Forelimb muscle (tissue), 1 donor: Measurements from ENCODE around the gene PHACTR2. TPM values are rescaled to one million over a fixed set of nuclear protein-coding genes. Genes with fewer than 3 reads are reported as not detected.
"Not testable (repeated sequence)": the region's sequence is repeated elsewhere in the genome, so short reads cannot be mapped to it uniquely, and the experiment has no call there.

ENCODE experiments used
- DNase-seq: peaks from one replicate; pipeline ENCODE4 v3.0.0-alpha.2; 2013; ENCODE audit warnings: low read depth
- polyA plus RNA-seq: library from polyadenylated mRNA; unstranded; fragments of 120-200 nt; gene quantifications from one replicate; pipeline ENCODE4 v1.2.1, GENCODE V29; 2013; ENCODE audit not compliant: insufficient read length

Gene PHACTR2
- polyA plus RNA-seq, 1 donor = 29.7 TPM

- DNase-seq = no peak
These were observed 21.1 kb downstream of the PHACTR2 start for GRCh38 chr6:143698759-143699429.

- DNase-seq = no peak
These were observed 21.7 kb downstream of the PHACTR2 start for GRCh38 chr6:143699430-143699825.

GRCh38 chr6:143700684-143701348 is 23.1 kb downstream of the PHACTR2 start:
- peak; percentile 88 for DNase-seq

- no peak for DNase-seq
These were observed 23.8 kb downstream of the PHACTR2 start for GRCh38 chr6:143701349-143702234.

DNA sequence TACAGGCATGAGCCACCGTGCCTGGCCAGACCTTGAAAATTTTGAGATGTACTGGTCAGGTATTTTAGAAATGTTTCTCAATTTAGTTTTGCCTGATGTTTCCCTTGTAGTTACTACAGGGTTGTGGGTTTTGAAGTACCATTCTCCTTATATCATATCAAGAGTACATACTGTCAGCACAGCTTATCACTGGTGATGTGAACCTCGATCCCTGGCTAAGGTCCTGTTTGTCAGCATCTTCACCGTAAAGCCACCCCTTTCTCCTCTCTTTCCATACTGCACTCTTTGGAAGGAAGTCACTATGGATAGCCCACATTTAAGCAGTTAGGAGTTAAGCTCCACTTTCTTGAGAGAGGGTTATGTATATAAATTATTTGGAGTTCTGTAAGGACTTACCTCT is 27.8 kb downstream of the PHACTR2 start:
- no peak for DNase-seq

GRCh38 chr6:143707697-143708096 is 29.9 kb downstream of the PHACTR2 start:
- DNase-seq = no peak

GRCh38 chr6:143708889-143709288 is 31.1 kb downstream of the PHACTR2 start:
- no peak for DNase-seq

- DNase-seq = no peak
These were observed 33.9 kb downstream of the PHACTR2 start for GRCh38 chr6:143711714-143712113.

DNA sequence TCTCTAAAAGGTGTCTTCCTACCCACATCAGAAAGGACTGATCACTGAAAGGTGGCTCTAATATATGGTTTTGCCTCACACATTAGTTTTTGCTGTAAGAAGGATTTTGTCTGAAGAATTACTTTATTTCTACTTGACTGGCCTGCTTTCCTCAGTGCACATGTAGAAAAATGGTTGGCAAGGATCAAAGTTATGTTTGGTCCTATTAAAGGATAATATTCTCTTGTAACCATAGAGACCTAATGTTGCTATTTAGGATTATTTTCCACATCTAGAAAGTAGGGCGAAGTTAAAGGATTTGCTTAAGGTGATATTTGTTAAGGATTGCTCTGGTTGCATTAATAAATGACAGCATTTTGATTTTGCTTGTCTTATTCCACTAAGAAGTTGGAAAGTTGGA is 40.7 kb downstream of the PHACTR2 start:
- DNase-seq = no peak

DNA sequence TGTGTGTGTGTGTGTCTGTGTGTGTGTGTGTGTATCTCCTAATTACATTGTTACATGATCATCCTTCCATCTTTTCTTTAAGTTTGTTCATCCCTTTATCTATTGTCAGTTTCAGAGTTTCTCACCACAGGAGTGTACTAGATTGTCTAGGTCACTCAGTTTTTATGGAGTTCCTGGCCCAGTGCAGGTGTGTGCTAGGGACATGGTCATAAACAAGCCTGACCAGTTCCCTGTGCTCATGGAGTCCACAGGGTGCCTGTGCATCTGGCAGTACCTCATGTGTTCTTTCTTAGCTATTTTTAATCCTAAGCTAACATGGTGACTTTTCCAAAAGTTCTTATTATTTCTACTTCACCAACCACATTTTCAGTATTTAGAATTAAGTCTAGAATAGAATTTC is 43.9 kb downstream of the PHACTR2 start:
- no peak for DNase-seq

DNA sequence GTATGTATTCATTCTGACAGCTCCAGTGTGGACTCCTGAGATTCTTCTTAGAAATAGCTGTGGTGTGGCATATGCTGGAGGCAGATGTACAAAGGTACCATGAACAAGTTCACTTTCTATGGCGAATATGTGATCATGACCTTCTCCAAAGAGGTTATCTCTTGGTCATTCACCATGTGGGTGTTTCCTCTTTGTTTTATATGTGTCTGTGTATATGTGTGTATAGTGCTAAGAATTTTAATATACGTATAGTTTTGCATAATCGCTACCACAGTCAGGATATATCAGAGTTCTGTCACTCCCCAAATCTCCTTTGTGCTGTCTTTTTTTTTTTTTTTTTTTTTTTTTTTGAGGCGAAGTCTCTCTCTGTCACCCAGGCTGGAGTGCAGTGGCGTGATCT is 47.1 kb downstream of the PHACTR2 start:
- no peak for DNase-seq

DNA sequence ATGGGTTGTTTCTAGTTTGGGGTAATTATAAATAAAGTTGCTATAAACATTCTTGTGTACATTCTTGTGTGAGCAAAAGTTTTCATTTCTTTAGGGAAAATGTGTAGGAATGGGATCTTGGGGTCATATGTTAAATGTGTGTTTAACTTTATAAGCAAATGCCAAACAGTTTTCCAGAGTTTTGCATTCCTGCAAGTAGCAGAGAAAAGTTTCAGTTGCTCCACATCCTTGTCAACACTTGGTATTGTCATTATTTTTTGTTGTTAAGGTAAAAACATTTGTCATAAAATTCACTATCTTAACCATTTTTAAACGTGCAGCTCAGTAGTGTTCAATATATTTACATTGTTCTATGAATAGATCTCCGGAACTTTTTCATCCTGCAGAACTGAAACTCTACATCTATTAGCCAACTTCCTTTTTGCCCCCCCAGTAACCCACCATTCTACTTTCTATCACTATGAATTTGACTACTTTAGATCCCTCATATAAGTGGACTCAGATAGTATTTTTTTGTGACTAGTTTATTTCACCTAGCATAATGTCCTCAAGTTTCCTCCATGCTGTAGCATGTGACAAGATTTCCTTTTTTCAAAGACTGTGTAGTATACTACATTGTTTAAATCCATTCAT is 48.4 kb downstream of the PHACTR2 start:
- DNase-seq = no peak

GRCh38 chr6:143727035-143727434 is 49.3 kb downstream of the PHACTR2 start:
- DNase-seq = no peak

GRCh38 chr6:143731789-143732188 is 54.0 kb downstream of the PHACTR2 start:
- DNase-seq = no peak

GRCh38 chr6:143732536-143732935 is 54.8 kb downstream of the PHACTR2 start:
- no peak for DNase-seq

GRCh38 chr6:143733510-143733909 is 55.7 kb downstream of the PHACTR2 start:
- no peak for DNase-seq

GRCh38 chr6:143734641-143735063 is 56.9 kb downstream of the PHACTR2 start:
- DNase-seq = no peak

- not testable (repeated sequence) for DNase-seq
These were observed 60.4 kb downstream of the PHACTR2 start for GRCh38 chr6:143738072-143738690.

GRCh38 chr6:143739341-143739851 is 61.6 kb downstream of the PHACTR2 start:
- DNase-seq = no peak

DNA sequence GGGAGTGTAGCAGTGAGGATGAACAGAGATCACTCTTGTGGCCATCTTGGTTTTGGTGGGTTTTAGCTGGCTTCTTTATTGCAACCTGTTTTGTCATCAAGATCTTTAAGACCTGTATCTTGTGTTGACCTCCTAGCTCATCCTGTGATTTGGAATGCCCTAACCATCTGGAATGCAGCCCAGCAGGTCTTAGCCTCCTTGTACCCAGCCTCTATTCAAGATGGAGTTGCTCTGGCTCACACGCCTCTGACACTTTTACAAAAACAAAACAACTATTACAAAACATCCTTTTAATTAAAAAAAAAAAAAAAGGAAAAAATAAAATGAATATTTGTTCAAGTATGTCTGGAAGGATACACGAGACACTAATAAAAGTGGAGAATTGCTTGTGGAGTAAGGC is 62.4 kb downstream of the PHACTR2 start:
- no peak for DNase-seq

DNA sequence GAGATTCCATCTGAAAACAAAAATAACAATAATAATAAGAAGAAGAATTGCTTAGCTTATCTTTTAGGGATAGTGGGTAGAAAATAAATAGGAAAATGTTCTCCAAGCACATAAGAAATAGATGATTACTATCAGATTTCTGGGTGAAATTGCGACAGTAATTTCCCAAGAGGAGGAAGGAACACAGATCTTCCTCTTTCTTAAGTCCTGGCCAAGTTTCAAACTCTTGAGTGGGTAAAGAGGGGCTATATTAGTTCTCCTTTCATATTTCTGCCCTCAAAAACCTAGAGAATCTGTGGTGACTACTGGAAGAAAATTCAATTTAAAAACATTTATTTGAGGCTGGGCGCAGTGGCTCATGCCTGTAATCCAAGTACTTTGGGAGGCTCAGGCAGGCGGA is 63.7 kb downstream of the PHACTR2 start:
- DNase-seq = no peak
